ENCODE measurements around the gene NCR3LG1.
"Not testable (repeated sequence)": the region's sequence is repeated elsewhere in the genome, so short reads cannot be mapped to it uniquely, and the experiment has no call there.

- TF ChIP-seq, protein P1, sequence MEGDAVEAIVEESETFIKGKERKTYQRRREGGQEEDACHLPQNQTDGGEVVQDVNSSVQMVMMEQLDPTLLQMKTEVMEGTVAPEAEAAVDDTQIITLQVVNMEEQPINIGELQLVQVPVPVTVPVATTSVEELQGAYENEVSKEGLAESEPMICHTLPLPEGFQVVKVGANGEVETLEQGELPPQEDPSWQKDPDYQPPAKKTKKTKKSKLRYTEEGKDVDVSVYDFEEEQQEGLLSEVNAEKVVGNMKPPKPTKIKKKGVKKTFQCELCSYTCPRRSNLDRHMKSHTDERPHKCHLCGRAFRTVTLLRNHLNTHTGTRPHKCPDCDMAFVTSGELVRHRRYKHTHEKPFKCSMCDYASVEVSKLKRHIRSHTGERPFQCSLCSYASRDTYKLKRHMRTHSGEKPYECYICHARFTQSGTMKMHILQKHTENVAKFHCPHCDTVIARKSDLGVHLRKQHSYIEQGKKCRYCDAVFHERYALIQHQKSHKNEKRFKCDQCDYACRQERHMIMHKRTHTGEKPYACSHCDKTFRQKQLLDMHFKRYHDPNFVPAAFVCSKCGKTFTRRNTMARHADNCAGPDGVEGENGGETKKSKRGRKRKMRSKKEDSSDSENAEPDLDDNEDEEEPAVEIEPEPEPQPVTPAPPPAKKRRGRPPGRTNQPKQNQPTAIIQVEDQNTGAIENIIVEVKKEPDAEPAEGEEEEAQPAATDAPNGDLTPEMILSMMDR (IDR thresholded peaks at IDR 0.05; ENCODE audit: low read depth, low read length, missing input control): not testable (repeated sequence)
- not testable (repeated sequence) for TF ChIP-seq GABPA (IDR thresholded peaks at IDR 0.05 in 1 of 2, conservative IDR thresholded peaks at IDR 0.05 in 1 of 2); RAD21 (IDR thresholded peaks at IDR 0.05); SP1 (IDR thresholded peaks at IDR 0.05); MAX (IDR thresholded peaks at IDR 0.05); TAF1 (conservative IDR thresholded peaks at IDR 0.05); ATF3 (IDR thresholded peaks at IDR 0.05); YY1 (IDR thresholded peaks at IDR 0.05)
- TF ChIP-seq, protein P2, sequence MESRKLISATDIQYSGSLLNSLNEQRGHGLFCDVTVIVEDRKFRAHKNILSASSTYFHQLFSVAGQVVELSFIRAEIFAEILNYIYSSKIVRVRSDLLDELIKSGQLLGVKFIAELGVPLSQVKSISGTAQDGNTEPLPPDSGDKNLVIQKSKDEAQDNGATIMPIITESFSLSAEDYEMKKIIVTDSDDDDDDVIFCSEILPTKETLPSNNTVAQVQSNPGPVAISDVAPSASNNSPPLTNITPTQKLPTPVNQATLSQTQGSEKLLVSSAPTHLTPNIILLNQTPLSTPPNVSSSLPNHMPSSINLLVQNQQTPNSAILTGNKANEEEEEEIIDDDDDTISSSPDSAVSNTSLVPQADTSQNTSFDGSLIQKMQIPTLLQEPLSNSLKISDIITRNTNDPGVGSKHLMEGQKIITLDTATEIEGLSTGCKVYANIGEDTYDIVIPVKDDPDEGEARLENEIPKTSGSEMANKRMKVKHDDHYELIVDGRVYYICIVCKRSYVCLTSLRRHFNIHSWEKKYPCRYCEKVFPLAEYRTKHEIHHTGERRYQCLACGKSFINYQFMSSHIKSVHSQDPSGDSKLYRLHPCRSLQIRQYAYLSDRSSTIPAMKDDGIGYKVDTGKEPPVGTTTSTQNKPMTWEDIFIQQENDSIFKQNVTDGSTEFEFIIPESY (IDR thresholded peaks at IDR 0.05): not testable (repeated sequence)
- TF ChIP-seq, protein P3, sequence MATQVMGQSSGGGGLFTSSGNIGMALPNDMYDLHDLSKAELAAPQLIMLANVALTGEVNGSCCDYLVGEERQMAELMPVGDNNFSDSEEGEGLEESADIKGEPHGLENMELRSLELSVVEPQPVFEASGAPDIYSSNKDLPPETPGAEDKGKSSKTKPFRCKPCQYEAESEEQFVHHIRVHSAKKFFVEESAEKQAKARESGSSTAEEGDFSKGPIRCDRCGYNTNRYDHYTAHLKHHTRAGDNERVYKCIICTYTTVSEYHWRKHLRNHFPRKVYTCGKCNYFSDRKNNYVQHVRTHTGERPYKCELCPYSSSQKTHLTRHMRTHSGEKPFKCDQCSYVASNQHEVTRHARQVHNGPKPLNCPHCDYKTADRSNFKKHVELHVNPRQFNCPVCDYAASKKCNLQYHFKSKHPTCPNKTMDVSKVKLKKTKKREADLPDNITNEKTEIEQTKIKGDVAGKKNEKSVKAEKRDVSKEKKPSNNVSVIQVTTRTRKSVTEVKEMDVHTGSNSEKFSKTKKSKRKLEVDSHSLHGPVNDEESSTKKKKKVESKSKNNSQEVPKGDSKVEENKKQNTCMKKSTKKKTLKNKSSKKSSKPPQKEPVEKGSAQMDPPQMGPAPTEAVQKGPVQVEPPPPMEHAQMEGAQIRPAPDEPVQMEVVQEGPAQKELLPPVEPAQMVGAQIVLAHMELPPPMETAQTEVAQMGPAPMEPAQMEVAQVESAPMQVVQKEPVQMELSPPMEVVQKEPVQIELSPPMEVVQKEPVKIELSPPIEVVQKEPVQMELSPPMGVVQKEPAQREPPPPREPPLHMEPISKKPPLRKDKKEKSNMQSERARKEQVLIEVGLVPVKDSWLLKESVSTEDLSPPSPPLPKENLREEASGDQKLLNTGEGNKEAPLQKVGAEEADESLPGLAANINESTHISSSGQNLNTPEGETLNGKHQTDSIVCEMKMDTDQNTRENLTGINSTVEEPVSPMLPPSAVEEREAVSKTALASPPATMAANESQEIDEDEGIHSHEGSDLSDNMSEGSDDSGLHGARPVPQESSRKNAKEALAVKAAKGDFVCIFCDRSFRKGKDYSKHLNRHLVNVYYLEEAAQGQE (IDR thresholded peaks at IDR 0.05): not testable (repeated sequence)
These were observed 74.6 kb downstream of the NCR3LG1 start for GRCh38 chr11:17426233-17426632.
